NCI-H2196 (cell line): ENCODE data around the gene HOXA6.

Source experiments
- DNase-seq: peaks from one replicate; lab custom pipeline; 2025; ENCODE audit not compliant: unreplicated experiment; lab: John Stamatoyannopoulos, UW

The HOXA6 gene

GRCh38 chr7:27124902-27125689, 22.5 kb downstream of the HOXA6 start:
- no peak for DNase-seq

GRCh38 chr7:27124096-27124901, 23.3 kb downstream of the HOXA6 start:
- no peak for DNase-seq

- DNase-seq = no peak
These were observed 24.0 kb downstream of the HOXA6 start for GRCh38 chr7:27123477-27124053.

- no peak for DNase-seq
These were observed 24.5 kb downstream of the HOXA6 start for GRCh38 chr7:27123007-27123476.

GRCh38 chr7:27122077-27122910, 25.3 kb downstream of the HOXA6 start:
- DNase-seq = no peak

GRCh38 chr7:27121684-27122076, 25.9 kb downstream of the HOXA6 start:
- no peak for DNase-seq

- DNase-seq = no peak
These were observed 28.1 kb downstream of the HOXA6 start for GRCh38 chr7:27119412-27119911.

GRCh38 chr7:27118580-27118979, 29.0 kb downstream of the HOXA6 start:
- no peak for DNase-seq

GRCh38 chr7:27117887-27118491, 29.6 kb downstream of the HOXA6 start:
- DNase-seq = no peak

- DNase-seq = no peak
These were observed 30.4 kb downstream of the HOXA6 start for GRCh38 chr7:27116962-27117886.

- DNase-seq = no peak
These were observed 31.3 kb downstream of the HOXA6 start for GRCh38 chr7:27116031-27116961.

- no peak for DNase-seq
These were observed 32.1 kb downstream of the HOXA6 start for GRCh38 chr7:27115221-27116026.

GRCh38 chr7:27114881-27115220, 32.7 kb downstream of the HOXA6 start:
- DNase-seq = no peak

GRCh38 chr7:27113991-27114769, 33.4 kb downstream of the HOXA6 start:
- DNase-seq = no peak

GRCh38 chr7:27112955-27113949, 34.3 kb downstream of the HOXA6 start:
- DNase-seq = no peak
